Middle frontal gyrus (tissue), 1 donor: ENCODE measurements around the gene MEF2B.
"Not testable (repeated sequence)": the region's sequence is repeated elsewhere in the genome, so short reads cannot be mapped to it uniquely, and the experiment has no call there.

Source experiments
- DNase-seq: peaks from one replicate; pipeline ENCODE4 v3.0.0-alpha.2; 2015; ENCODE audit warnings: low spot score; ENCODE audit errors: extremely low spot score

The MEF2B gene

DNA sequence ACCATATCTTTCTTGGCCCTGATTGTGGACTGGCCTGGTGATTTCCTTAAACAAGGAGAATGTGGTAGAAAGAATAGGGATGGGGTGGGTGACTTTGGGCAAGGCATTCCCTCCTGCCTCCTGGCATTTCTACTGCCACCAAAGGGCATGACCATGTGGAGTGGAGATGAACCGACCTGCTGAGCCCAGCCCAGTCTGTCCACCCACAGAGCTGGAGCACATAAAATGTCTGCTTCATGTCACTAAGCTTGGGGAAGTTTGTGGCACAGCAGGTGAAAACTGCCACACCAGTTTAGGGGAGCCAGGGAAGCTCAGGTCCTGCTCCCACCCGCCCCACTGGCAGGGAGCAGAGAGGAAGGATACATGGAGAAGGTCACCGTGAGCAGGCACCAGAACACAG, 38.1 kb downstream of the MEF2B start:
- no peak for DNase-seq

GRCh38 chr19:19126102-19126501, 44.0 kb downstream of the MEF2B start:
- no peak for DNase-seq

GRCh38 chr19:19123386-19123785, 46.7 kb downstream of the MEF2B start:
- DNase-seq, result no peak

- DNase-seq, result no peak
These were observed 47.2 kb downstream of the MEF2B start for GRCh38 chr19:19122902-19123301.

DNA sequence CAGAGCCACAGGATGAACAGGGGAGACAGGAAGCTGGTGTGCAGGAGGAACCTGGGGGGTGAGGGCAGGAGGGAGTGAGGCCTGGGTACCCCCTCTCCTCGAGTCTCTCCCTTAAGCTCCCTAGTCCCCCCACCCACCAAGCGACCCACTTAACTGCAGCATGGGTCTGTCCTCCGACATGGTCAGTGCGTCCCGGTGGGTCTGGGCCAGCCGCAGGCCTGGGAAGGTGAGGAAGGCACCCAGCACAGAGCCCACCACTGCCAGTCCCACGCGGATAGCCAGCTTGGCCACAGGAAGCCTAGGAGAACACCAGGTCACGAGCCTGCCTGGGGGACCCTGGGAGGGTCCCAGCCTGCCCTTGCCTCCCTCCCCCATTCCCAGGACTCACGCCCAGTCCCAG, 48.7 kb downstream of the MEF2B start:
- DNase-seq, result no peak

- DNase-seq, result no peak
These were observed 49.5 kb downstream of the MEF2B start for GRCh38 chr19:19120308-19121231.

DNA sequence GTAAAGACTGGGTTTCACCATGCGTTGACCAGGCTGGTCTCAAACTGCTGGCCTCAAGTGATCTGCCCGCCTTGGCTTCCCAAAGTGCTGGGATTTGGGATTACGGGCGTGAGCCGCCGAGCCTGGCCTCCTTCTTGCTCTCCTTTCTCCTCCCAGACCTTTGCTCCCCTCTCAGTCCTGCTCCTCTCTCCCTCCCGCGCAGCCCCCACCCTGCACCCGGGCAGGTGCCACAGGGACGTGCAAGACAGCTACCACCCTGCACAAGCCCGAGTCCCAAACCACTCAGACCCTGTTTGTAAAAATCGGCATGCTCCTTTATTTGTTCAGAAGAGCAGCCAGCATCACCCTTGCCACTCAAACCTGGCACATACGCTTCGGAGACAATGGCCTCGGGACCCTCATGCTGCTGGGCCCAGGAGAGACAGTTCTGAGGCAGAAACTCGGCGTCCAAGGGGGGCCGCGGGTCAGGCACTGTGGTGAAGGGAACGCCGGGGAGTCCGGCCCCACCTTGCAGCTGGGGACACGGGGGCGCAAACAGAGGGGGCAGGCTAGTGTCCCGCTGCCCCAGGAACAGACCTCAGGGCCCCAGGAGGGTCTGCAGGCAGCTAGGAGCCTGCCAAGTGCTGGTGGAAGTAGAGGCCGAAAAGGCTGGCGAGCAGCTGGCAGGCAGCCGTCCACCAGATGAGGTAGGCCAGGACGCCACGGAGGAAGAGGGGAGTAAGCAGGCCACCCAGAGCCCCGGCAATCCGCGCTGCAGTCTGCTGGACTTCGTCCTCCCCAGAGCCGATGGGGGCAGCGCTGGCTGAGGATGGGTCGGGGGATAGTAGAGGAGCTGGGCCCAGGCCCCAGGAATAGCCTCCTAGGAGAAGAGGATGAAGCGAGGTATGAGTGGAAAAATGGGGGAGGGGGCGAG, 50.5 kb downstream of the MEF2B start:
- no peak for DNase-seq

GRCh38 chr19:19115954-19116353, 54.1 kb downstream of the MEF2B start:
- no peak for DNase-seq

- DNase-seq, result no peak
These were observed 56.9 kb downstream of the MEF2B start for GRCh38 chr19:19113040-19113626.

GRCh38 chr19:19111967-19112580, 58.0 kb downstream of the MEF2B start:
- DNase-seq, result no peak

DNA sequence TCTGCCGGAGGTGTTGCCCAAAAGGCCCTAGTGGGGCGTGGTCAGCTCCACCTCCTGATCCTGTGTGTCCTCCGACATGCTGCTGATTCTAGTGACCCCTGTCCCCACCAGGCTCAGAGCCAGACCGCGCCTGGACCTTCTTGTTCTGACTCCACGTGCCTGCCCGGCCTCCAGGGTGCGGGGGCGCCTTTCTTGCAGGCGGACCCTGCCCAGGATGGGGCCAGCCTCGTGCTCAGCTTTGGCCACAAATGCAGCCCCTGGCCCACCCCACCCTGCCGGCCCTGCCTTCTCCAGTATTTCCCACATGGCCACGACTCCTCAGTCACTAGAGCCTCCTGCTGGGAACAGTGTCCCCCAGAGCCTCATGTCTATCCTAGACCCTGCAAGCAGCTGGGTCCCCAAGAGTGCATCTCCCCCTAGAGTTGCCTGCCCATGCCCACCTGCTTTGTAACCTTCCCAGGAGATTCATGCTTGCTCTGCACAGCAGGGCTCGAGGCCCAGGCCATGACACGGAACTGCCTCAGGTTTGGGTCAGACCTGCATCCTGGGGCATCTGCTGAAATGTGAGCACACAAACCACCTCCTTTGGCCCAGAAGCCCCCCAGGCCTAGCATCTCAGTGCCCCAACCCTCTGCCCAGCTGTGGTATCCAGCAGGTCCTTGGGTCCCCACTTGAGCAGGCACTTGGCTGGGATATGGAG, 58.8 kb downstream of the MEF2B start:
- no peak for DNase-seq

- DNase-seq, result peak; percentile 2
These were observed 59.5 kb downstream of the MEF2B start for GRCh38 chr19:19110410-19111135.

DNA sequence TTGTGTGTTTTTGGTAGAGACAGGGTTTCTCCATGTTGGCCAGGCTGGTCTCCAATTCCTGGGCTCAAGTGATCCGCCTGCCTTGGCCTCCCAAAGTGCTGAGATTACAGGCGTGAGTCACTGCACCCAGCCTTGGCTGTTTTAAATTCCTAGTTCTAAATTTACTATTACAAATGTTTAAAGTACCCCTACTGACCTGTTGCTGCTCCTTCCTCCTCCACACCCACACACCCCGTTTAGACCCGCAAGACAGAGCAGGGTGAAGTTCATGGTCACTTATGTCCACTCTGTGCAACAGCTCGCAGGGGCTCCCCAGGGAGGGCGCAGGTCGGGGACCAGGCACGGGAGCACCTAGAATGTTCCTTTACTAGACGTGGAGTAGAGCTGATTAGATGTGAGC, 60.5 kb downstream of the MEF2B start:
- no peak for DNase-seq

DNA sequence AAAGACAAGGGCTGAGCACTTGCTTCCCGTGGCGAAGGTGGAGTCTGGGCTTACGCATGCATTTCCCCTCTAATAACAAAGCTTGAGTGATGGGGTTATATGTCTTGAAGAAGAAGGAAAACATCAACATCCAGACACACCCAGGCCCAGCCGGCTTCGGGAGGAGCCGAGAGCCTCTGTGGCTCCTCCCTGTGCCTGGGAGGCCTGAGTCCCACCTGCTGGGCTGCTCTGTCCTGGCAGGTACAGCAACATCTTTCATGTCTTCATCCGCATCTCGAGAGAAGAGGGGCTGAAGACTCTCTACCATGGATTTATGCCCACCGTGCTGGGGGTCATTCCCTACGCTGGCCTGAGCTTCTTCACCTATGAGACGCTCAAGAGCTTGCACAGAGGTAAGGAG, 62.4 kb downstream of the MEF2B start:
- DNase-seq, result no peak

DNA sequence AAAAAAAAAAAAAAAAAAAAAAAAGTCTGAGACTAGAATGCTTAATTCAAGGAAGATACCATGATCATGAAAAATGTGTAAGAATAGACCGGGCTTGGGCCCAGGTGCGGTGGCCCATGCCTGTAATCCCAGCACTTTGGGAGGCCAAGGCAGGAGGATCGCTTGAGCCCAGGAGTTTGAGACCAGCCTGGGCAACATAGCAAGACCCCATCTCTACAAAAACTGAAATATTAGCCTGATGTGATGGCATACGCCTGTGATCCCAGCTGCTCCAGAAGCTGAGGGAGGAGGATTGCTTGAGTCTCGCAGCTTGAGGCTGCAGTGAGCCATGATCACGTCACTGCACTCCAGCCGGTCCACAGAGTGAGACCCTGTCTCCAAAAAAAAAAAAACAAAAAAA, 63.1 kb downstream of the MEF2B start:
- DNase-seq, result not testable (repeated sequence)

GRCh38 chr19:19106056-19106551, 64.0 kb downstream of the MEF2B start:
- DNase-seq, result no peak

GRCh38 chr19:19105365-19106055, 64.6 kb downstream of the MEF2B start:
- no peak for DNase-seq

GRCh38 chr19:19103167-19103566, 66.9 kb downstream of the MEF2B start:
- no peak for DNase-seq

GRCh38 chr19:19102566-19102965, 67.5 kb downstream of the MEF2B start:
- DNase-seq, result not testable (repeated sequence)
